Activated B cell treated with CpG ODN at 0.5 μM for 24 hours (primary cell): ENCODE results near the gene SKIDA1. TPM values are rescaled to one million over a fixed set of nuclear protein-coding genes. Genes with fewer than 3 reads are reported as not detected.

Source experiments
- ATAC-seq: fragments of 200-7000 bp; cut with Tn5 transposase; one replicate; pipeline ENCODE4 v1.10.0; 2021; ENCODE audit warnings: low read depth, mild to moderate bottlenecking, moderate library complexity
- CTCF ChIA-PET: fragments of 350-600 bp; sonication (Branson Sonifier 250); formaldehyde crosslinking; loops from one replicate; lab custom pipeline; 2021; ENCODE audit warnings: antibody characterized with exemption; lab: Charles Lee
- POLR2A ChIA-PET: fragments of 350-600 bp; sonication (Branson Sonifier 250); formaldehyde crosslinking; loops from one replicate; lab custom pipeline; 2021; ENCODE audit warnings: antibody characterized with exemption; lab: Charles Lee
- DNase-seq: peaks from one replicate; pipeline ENCODE4 v3.0.0; 2022
- H3K27ac Mint-ChIP-seq: one replicate; pipeline ENCODE4 v1.8.0; 2020; ENCODE audit warnings: mixed read lengths
- H3K27me3 Mint-ChIP-seq: one replicate; pipeline ENCODE4 v1.8.0; 2021; ENCODE audit warnings: mixed read lengths
- H3K36me3 Mint-ChIP-seq: one replicate; pipeline ENCODE4 v1.8.0; 2021; ENCODE audit warnings: low read depth, mixed read lengths
- H3K4me1 Mint-ChIP-seq: one replicate; pipeline ENCODE4 v1.8.0; 2021; ENCODE audit warnings: mixed read lengths
- H3K4me3 Mint-ChIP-seq: one replicate; pipeline ENCODE4 v1.8.0; 2020; ENCODE audit warnings: mild to moderate bottlenecking, mixed read lengths
- H3K9me3 Mint-ChIP-seq: one replicate; pipeline ENCODE4 v1.8.0; 2020; ENCODE audit warnings: mixed read lengths
- CTCF ChIP-seq: fragments of 200-600 bp; IDR thresholded peaks from one replicate; pipeline ENCODE4 v1.8.0; 2022; ENCODE audit warnings: antibody characterized with exemption, mild to moderate bottlenecking
- intact Hi-C: fragments of 100-400 bp; cut with micrococcal nuclease; formaldehyde crosslinking; loops from one replicate; pipeline ENCODE4 v1.15.1; 2024
- total RNA-seq: library from RNA; stranded (reverse); gene quantifications from 2 replicates; pipeline ENCODE4 v1.2.3, GENCODE V29; 2022

Gene SKIDA1
- total RNA-seq, 1 donor from 2014 or later = 0.60 TPM

- intact Hi-C loops = no loop called here
- ATAC-seq = no peak
- Mint-ChIP-seq H3K4me3 (no peak overlapping the region), H3K36me3 (no peaks in the 10 kb centered on the region), H3K9me3 (no peaks in the 10 kb centered on the region), H3K27me3 (no peaks in the 10 kb centered on the region), H3K4me1 (no peaks in the 10 kb centered on the region), H3K27ac (no peak overlapping the region)
- ChIA-PET CTCF (no interaction called here), POLR2A (no interaction called here)
- DNase-seq = no peak
- no peak for TF ChIP-seq CTCF
Measured at GRCh38 chr10:21473135-21473534, 52.3 kb downstream of the SKIDA1 start.

- Mint-ChIP-seq H3K9me3 (no peaks in the 10 kb centered on the region), H3K4me1 (no peaks in the 10 kb centered on the region), H3K36me3 (no peaks in the 10 kb centered on the region), H3K27ac (no peak overlapping the region), H3K27me3 (no peaks in the 10 kb centered on the region), H3K4me3 (no peak overlapping the region)
- DNase-seq = no peak
- no peak for TF ChIP-seq CTCF
- POLR2A ChIA-PET = no interaction called here
- no peak for ATAC-seq
- CTCF ChIA-PET = interaction anchor here (0.6 to 0.7 kb wide), 2 partner anchors 21 to 1509 kb away, joined by 3 read pairs; no protein-coding TSS in a partner anchor
- intact Hi-C loops = no loop called here
Measured at GRCh38 chr10:21468086-21468485, 57.4 kb downstream of the SKIDA1 start.

DNA sequence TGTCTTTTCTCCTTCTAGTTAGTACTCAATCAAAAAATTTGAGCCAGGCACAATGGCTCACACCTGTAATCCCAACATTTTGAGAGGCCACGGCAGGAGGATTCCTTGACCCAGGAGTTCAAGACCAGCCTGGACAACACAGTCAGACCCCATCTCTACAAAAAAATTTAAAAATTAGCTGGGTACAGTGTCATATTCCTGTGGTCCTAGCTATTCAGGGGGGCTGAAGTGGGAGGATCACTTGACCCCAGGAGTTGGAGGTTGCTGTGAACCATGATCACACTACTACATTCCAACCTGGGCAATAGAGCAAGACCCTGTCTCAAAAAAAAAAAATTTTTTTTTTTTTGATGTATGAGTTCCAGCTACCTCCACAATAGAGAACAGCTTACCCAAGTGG lies 57.8 kb downstream of the SKIDA1 start:
- H3K4me1 Mint-ChIP-seq = no peaks in the 10 kb centered on the region
- POLR2A ChIA-PET = interaction anchor here (0.6 kb wide), 1 partner anchor 197 kb away, joined by 5 read pairs; no protein-coding TSS in a partner anchor

DNA sequence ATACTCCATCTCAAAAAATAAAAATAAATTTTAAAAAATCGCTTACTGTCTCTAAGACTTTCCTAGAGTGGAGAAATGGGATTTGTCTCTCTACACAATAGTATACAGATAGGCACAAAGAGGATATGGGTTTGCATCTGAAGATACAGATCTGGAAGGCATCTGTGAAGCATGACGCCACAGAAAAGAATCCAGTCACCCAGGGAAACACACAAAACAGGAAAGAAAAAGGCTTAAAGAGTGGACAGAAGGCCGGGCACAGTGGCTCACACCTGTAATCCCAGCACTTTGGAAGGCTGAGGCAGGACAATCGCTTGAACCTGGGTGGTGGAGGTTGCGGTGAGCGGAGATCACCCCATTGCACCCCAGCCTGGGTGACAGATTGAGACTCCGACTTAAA lies 61.3 kb downstream of the SKIDA1 start:
- Mint-ChIP-seq H3K36me3 (no peaks in the 10 kb centered on the region), H3K4me3 (no peak overlapping the region), H3K9me3 (no peaks in the 10 kb centered on the region), H3K27ac (no peak overlapping the region), H3K27me3 (peaks cover 4% of the 10 kb centered on the region), H3K4me1 (no peaks in the 10 kb centered on the region)
- no peak for TF ChIP-seq CTCF
- DNase-seq (no peak), ATAC-seq (no peak)
- POLR2A ChIA-PET = no interaction called here
- intact Hi-C loops = no loop called here
- CTCF ChIA-PET = no interaction called here

More for the DNA sequence above, 57.8 kb downstream of the SKIDA1 start:
- DNase-seq (no peak), ATAC-seq (no peak)
- CTCF ChIA-PET = interaction anchor here (0.6 to 0.7 kb wide), 2 partner anchors 20 to 1510 kb away, joined by 3 read pairs; no protein-coding TSS in a partner anchor
- no peak overlapping the region for H3K27ac Mint-ChIP-seq
- intact Hi-C loops = no loop called here
- no peaks in the 10 kb centered on the region for H3K27me3 Mint-ChIP-seq
- no peaks in the 10 kb centered on the region for H3K9me3 Mint-ChIP-seq
- no peak overlapping the region for H3K4me3 Mint-ChIP-seq
- no peak for TF ChIP-seq CTCF
- H3K36me3 Mint-ChIP-seq = no peaks in the 10 kb centered on the region

Other genes with a start within 250 kb of the SKIDA1 start
- 40.6 and 48.7 TPM in 2 replicates for gene MLLT10, start 8.6 kb upstream of the SKIDA1 start, total RNA-seq